Neural cell (in vitro differentiated cells): ENCODE measurements around the gene PIGK. TPM values are rescaled to one million over a fixed set of nuclear protein-coding genes. Genes with fewer than 3 reads are reported as not detected.
A peak's percentile ranks its signal among the peaks of the same experiment; 100 is the strongest.

Experiments used
- H2AFZ ChIP-seq: fragments of 200-600, 300-800 bp; sonication (generic), shearing (Covaris generic); 2 replicates; pipeline ENCODE4 v1.6.0; 2014; ENCODE audit warnings: low read depth, mild to moderate bottlenecking, antibody characterized with exemption, low read length, moderate library complexity
- H3F3A ChIP-seq: fragments of 200-600 bp; shearing (Covaris generic); 2 replicates; pipeline ENCODE4 v1.6.1; 2016; ENCODE audit warnings: mild to moderate bottlenecking, moderate library complexity, mixed read lengths, antibody characterized with exemption, low read length; ENCODE audit not compliant: insufficient read depth, poor library complexity, severe bottlenecking
- H3K27ac ChIP-seq: fragments of 200-600, 300-800 bp; sonication (generic), shearing (Covaris generic); 2 replicates; pipeline ENCODE4 v1.5.1; 2014; ENCODE audit warnings: mild to moderate bottlenecking, low read length, moderate library complexity
- H3K27me3 ChIP-seq: fragments of 300-800, 200-600 bp; sonication (generic), shearing (Covaris generic); 2 replicates; pipeline ENCODE4 v1.6.0; 2014; ENCODE audit warnings: mild to moderate bottlenecking, low read depth, low read length, moderate library complexity; ENCODE audit not compliant: insufficient read depth
- H3K36me3 ChIP-seq: fragments of 300-800, 200-600 bp; sonication (generic), shearing (Covaris generic); 2 replicates; pipeline ENCODE4 v1.5.1; 2014; ENCODE audit warnings: mild to moderate bottlenecking, antibody characterized with exemption, low read length, moderate library complexity; ENCODE audit not compliant: insufficient read depth
- H3K4me2 ChIP-seq: fragments of 300-800, 200-600 bp; sonication (generic), shearing (Covaris generic); 2 replicates; pipeline ENCODE4 v1.6.0; 2014; ENCODE audit warnings: mild to moderate bottlenecking, low read length
- H3K4me3 ChIP-seq: fragments of 300-800, 200-600 bp; sonication (generic), shearing (Covaris generic); 2 replicates; pipeline ENCODE4 v1.5.1; 2014; ENCODE audit warnings: mild to moderate bottlenecking, low read length, moderate library complexity
- H3K79me2 ChIP-seq: fragments of 200-600 bp; shearing (Covaris generic); replicated peaks from 2 replicates; pipeline ENCODE4 v1.6.0; 2014; ENCODE audit warnings: mild to moderate bottlenecking, low read length, moderate library complexity; ENCODE audit not compliant: insufficient read depth
- H3K9ac ChIP-seq: fragments of 300-800, 200-600 bp; sonication (generic), shearing (Covaris generic); 2 replicates; pipeline ENCODE4 v1.6.1; 2016; ENCODE audit warnings: mild to moderate bottlenecking, low read length, mixed read lengths
- H3K9me2 ChIP-seq: fragments of 200-600 bp; shearing (Covaris generic); 2 replicates; pipeline ENCODE4 v1.6.1; 2016; ENCODE audit warnings: mild to moderate bottlenecking, low read length, mixed read lengths; ENCODE audit not compliant: insufficient read depth
- H3K9me3 ChIP-seq: fragments of 200-600, 300-800 bp; sonication (generic), shearing (Covaris generic); 2 replicates; pipeline ENCODE4 v1.6.1; 2016; ENCODE audit warnings: mild to moderate bottlenecking, mixed run types, low read length, moderate library complexity, mixed read lengths
- H4K20me1 ChIP-seq: fragments of 200-600 bp; shearing (Covaris generic); 2 replicates; pipeline ENCODE4 v1.6.1; 2016; ENCODE audit warnings: mild to moderate bottlenecking, mixed run types; ENCODE audit not compliant: insufficient read depth
- EP300 ChIP-seq: fragments of 450-650 bp; conservative IDR thresholded peaks from 2 replicates; pipeline ENCODE4 v1.6.1; 2014; ENCODE audit warnings: antibody characterized with exemption, mild to moderate bottlenecking, moderate library complexity; ENCODE audit not compliant: poor library complexity, severe bottlenecking
- EZH2 ChIP-seq: fragments of 200-600, 300-800 bp; shearing (Covaris generic), sonication (generic); IDR thresholded peaks from 2 replicates; pipeline ENCODE4 v1.6.1; 2014; ENCODE audit warnings: antibody characterized with exemption, low read length, borderline replicate concordance, mild to moderate bottlenecking; ENCODE audit not compliant: insufficient read depth, poor library complexity, severe bottlenecking
- MXI1 ChIP-seq: fragments of 450-650 bp; conservative IDR thresholded peaks from 2 replicates; pipeline ENCODE4 v1.6.1; 2014; ENCODE audit warnings: antibody characterized with exemption, mild to moderate bottlenecking; ENCODE audit not compliant: poor library complexity, severe bottlenecking
- POLR2AphosphoS5 ChIP-seq: IDR thresholded peaks from 2 replicates; pipeline ENCODE4 v1.6.1; 2012
- RAD21 ChIP-seq: fragments of 450-650 bp; conservative IDR thresholded peaks from 2 replicates; pipeline ENCODE4 v1.6.1; 2014; ENCODE audit warnings: antibody characterized with exemption, mild to moderate bottlenecking, moderate library complexity
- SMC3 ChIP-seq: fragments of 450-650 bp; conservative IDR thresholded peaks from 2 replicates; pipeline ENCODE4 v1.6.1; 2014; ENCODE audit warnings: antibody characterized with exemption, mild to moderate bottlenecking, moderate library complexity; ENCODE audit not compliant: poor library complexity
- TAF1 ChIP-seq: IDR thresholded peaks from 2 replicates; pipeline ENCODE4 v1.6.1; 2012; ENCODE audit warnings: low read depth
- polyA plus RNA-seq: library from polyadenylated mRNA; depleted of rRNA; stranded (reverse); fragments of >200 nt; gene quantifications from 2 replicates; pipeline ENCODE4 v1.2.3, GENCODE V29; 2014
- TF ChIP-seq, protein P1 (sequence below): IDR thresholded peaks from 2 replicates; pipeline ENCODE4 v1.6.1; 2012; ENCODE audit warnings: borderline replicate concordance
- TF ChIP-seq, protein P2 (sequence below): fragments of 450-650 bp; IDR thresholded peaks from 2 replicates; pipeline ENCODE4 v1.5.1; 2014; ENCODE audit warnings: antibody characterized with exemption, mild to moderate bottlenecking, moderate library complexity; ENCODE audit not compliant: poor library complexity, severe bottlenecking

Gene PIGK
- polyA plus RNA-seq, 1 donor from 2014 or later = 24.3 TPM

DNA sequence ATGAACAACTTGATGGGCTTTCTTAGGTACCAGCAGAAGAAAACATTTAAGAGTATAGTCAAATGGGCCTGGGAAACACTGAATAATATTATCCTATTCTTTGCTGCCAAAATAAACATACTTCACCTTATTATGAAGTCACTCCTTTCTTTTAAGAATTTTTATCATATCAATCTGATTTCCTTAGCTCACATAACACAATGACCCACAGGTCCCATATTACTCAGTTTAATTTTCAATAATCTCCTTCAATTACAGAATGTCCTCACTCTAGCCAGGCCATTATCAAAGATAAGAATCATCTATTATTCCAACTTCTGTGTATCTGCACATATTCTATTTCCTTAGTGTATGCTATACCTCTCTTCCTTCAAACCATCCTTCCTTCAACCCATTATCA is 63.0 kb downstream of the PIGK start:
- no peaks in the 10 kb centered on the region for H3K9me3 ChIP-seq
- no peaks in the 10 kb centered on the region for H3F3A ChIP-seq
- H3K27ac ChIP-seq = no peak overlapping the region
- no peak for TF ChIP-seq MXI1
- TF ChIP-seq EP300 = no peak
- no peak for TF ChIP-seq POLR2AphosphoS5
- TF ChIP-seq, protein P1, sequence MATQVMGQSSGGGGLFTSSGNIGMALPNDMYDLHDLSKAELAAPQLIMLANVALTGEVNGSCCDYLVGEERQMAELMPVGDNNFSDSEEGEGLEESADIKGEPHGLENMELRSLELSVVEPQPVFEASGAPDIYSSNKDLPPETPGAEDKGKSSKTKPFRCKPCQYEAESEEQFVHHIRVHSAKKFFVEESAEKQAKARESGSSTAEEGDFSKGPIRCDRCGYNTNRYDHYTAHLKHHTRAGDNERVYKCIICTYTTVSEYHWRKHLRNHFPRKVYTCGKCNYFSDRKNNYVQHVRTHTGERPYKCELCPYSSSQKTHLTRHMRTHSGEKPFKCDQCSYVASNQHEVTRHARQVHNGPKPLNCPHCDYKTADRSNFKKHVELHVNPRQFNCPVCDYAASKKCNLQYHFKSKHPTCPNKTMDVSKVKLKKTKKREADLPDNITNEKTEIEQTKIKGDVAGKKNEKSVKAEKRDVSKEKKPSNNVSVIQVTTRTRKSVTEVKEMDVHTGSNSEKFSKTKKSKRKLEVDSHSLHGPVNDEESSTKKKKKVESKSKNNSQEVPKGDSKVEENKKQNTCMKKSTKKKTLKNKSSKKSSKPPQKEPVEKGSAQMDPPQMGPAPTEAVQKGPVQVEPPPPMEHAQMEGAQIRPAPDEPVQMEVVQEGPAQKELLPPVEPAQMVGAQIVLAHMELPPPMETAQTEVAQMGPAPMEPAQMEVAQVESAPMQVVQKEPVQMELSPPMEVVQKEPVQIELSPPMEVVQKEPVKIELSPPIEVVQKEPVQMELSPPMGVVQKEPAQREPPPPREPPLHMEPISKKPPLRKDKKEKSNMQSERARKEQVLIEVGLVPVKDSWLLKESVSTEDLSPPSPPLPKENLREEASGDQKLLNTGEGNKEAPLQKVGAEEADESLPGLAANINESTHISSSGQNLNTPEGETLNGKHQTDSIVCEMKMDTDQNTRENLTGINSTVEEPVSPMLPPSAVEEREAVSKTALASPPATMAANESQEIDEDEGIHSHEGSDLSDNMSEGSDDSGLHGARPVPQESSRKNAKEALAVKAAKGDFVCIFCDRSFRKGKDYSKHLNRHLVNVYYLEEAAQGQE = no peak
- no peak for TF ChIP-seq TAF1
- TF ChIP-seq EZH2 = no peak
- peaks cover 6% of the 10 kb centered on the region for H3K36me3 ChIP-seq
- no peak overlapping the region for H2AFZ ChIP-seq
- H4K20me1 ChIP-seq = no peaks in the 10 kb centered on the region
- no peak overlapping the region for H3K4me2 ChIP-seq
- H3K27me3 ChIP-seq = no peaks in the 10 kb centered on the region
- H3K4me3 ChIP-seq = no peak overlapping the region
- no peak overlapping the region for H3K9ac ChIP-seq
- H3K79me2 ChIP-seq = no peaks in the 10 kb centered on the region
- H3K9me2 ChIP-seq = no peaks in the 10 kb centered on the region

DNA sequence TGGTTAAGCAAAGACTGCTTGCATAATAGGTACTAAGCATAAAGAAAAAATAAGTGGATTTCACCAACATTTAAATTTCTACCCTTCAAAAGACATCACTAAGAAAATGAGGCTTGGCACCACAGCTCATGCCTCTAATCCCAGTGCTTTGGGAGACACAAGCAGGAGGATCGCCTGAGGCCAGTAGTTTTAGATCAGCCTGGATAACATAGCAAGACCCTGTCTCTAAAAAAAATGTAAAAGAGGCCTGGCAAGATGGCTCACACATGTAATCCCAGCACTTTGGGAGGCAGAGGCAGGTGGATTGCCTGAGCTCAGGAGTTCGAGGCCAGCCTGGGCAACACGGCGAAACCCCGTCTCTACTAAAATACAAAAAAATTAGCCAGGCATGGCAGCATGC is 73.0 kb downstream of the PIGK start:
- TF ChIP-seq, protein P1 = no peak
- no peak for TF ChIP-seq EP300
- no peaks in the 10 kb centered on the region for H3K79me2 ChIP-seq
- H3K9me2 ChIP-seq = no peaks in the 10 kb centered on the region
- no peak overlapping the region for H3K9ac ChIP-seq
- H2AFZ ChIP-seq = no peak overlapping the region
- no peak overlapping the region for H3K4me3 ChIP-seq
- peaks cover under 1% of the 10 kb centered on the region for H3K36me3 ChIP-seq
- no peaks in the 10 kb centered on the region for H4K20me1 ChIP-seq
- no peaks in the 10 kb centered on the region for H3K27me3 ChIP-seq
- H3K27ac ChIP-seq = no peak overlapping the region
- H3F3A ChIP-seq = no peaks in the 10 kb centered on the region
- no peaks in the 10 kb centered on the region for H3K9me3 ChIP-seq
- no peak overlapping the region for H3K4me2 ChIP-seq

DNA sequence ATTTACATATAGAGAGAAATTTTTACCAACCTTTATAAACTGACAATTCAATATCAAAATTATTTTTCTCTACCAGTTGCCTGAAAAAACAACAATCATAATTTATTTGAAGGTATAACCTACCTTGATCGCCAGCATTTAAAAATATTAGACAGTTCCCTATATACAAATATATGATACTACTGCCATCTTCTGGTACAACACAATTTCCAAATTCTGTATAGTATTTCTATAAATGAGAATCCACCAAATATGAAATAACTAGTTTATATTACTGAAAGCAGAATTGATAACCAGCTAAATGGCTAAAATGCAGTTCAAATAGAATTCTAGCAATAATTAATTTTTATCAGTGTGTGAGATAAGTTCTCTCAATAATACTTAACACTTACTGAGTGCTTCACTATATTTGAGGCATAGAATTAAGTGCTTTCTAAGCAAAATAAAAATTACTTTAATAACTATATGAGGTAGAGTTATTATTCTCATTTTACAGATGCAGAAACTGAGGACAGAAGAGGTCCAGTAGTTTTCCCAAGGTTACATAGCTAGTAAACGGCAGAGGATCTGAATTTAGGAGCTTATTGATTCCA is 75.6 kb downstream of the PIGK start:
- H3K9me2 ChIP-seq = no peaks in the 10 kb centered on the region

More for the DNA sequence above, 75.6 kb downstream of the PIGK start:
- no peak overlapping the region for H3K4me3 ChIP-seq
- no peaks in the 10 kb centered on the region for H3K36me3 ChIP-seq
- H3K9me3 ChIP-seq = no peaks in the 10 kb centered on the region
- no peak overlapping the region for H2AFZ ChIP-seq
- H3K4me2 ChIP-seq = no peak overlapping the region
- TF ChIP-seq EZH2 = no peak
- TF ChIP-seq, protein P2, sequence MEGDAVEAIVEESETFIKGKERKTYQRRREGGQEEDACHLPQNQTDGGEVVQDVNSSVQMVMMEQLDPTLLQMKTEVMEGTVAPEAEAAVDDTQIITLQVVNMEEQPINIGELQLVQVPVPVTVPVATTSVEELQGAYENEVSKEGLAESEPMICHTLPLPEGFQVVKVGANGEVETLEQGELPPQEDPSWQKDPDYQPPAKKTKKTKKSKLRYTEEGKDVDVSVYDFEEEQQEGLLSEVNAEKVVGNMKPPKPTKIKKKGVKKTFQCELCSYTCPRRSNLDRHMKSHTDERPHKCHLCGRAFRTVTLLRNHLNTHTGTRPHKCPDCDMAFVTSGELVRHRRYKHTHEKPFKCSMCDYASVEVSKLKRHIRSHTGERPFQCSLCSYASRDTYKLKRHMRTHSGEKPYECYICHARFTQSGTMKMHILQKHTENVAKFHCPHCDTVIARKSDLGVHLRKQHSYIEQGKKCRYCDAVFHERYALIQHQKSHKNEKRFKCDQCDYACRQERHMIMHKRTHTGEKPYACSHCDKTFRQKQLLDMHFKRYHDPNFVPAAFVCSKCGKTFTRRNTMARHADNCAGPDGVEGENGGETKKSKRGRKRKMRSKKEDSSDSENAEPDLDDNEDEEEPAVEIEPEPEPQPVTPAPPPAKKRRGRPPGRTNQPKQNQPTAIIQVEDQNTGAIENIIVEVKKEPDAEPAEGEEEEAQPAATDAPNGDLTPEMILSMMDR = peak; percentile 70
- no peak for TF ChIP-seq MXI1
- peak; percentile 78 for TF ChIP-seq SMC3
- TF ChIP-seq RAD21 = peak; percentile 79
- no peaks in the 10 kb centered on the region for H3K79me2 ChIP-seq
- no peak overlapping the region for H3K27ac ChIP-seq
- H4K20me1 ChIP-seq = no peaks in the 10 kb centered on the region
- H3F3A ChIP-seq = no peaks in the 10 kb centered on the region
- H3K9ac ChIP-seq = no peak overlapping the region
- no peaks in the 10 kb centered on the region for H3K27me3 ChIP-seq
